H1 (cell line): ENCODE results near the gene FRRS1L.

Experiments
- ATF3 ChIP-seq: IDR thresholded peaks from 2 replicates; pipeline ENCODE4 v1.6.1; 2011; ENCODE audit warnings: low read depth, mild to moderate bottlenecking, low read length; ENCODE audit not compliant: insufficient read depth
- GABPA ChIP-seq: IDR thresholded peaks from 2 replicates; pipeline ENCODE4 v1.6.1; 2011; ENCODE audit warnings: mild to moderate bottlenecking, low read length, moderate library complexity, borderline replicate concordance; ENCODE audit not compliant: insufficient read depth
- TF ChIP-seq, protein P1 (sequence below), 3 experiments: IDR thresholded peaks; 1 replicate in 2 of 3; 2 replicates in 1 of 3; pipeline versions ENCODE4 v1.5.1 to v1.6.1; 2011; ENCODE audit warnings: low read length in 3 of 3, mild to moderate bottlenecking in 3 of 3, inconsistent platforms in 2 of 3, low read depth in 1 of 3, moderate library complexity in 1 of 3; ENCODE audit not compliant: insufficient read depth in 1 of 3; ENCODE audit errors: control extremely low read depth in 1 of 3

GRCh38 chr9:109150925-109151545 is 16.0 kb downstream of the FRRS1L start:
- TF ChIP-seq ATF3 (no peak), GABPA (no peak)
- TF ChIP-seq, protein P1, sequence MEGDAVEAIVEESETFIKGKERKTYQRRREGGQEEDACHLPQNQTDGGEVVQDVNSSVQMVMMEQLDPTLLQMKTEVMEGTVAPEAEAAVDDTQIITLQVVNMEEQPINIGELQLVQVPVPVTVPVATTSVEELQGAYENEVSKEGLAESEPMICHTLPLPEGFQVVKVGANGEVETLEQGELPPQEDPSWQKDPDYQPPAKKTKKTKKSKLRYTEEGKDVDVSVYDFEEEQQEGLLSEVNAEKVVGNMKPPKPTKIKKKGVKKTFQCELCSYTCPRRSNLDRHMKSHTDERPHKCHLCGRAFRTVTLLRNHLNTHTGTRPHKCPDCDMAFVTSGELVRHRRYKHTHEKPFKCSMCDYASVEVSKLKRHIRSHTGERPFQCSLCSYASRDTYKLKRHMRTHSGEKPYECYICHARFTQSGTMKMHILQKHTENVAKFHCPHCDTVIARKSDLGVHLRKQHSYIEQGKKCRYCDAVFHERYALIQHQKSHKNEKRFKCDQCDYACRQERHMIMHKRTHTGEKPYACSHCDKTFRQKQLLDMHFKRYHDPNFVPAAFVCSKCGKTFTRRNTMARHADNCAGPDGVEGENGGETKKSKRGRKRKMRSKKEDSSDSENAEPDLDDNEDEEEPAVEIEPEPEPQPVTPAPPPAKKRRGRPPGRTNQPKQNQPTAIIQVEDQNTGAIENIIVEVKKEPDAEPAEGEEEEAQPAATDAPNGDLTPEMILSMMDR (IDR thresholded peaks at IDR 0.05; ENCODE audit: control extremely low read depth in 1 of 3, insufficient read depth in 1 of 3, low read depth in 1 of 3, low read length in 3 of 3) = no peak
